ENCODE data around the gene LRBA. TPM values are rescaled to one million over a fixed set of nuclear protein-coding genes. Genes with fewer than 3 reads are reported as not detected.
"Not testable (repeated sequence)": the region's sequence is repeated elsewhere in the genome, so short reads cannot be mapped to it uniquely, and the experiment has no call there.

The LRBA gene
- total and polyA plus RNA-seq, 2 donors = 18.4 to 38.6 TPM

DNA sequence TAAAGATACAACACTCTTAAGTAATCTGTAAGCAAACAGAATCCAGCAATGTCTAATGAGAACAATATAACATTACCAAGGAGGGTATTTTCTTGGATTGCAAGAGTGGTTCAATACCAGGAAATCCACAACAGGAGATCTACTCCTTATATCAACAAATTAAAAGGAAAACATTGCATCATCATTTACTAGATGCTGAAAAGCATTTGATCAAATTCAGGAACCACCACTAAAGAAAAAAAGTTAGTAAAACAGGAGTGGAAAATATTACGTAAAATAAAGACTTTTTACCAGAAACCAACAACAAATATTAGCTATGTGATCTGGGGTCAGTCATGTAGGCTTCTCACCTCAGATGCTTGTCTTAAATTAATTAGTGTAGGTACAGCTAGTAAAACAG, 499.9 kb downstream of the LRBA start:
- Histone ChIP-seq H3K27me3 (ENCODE audit: control insufficient read depth in 2 of 2, insufficient read depth in 1 of 2, low read length in 1 of 2) (no peaks in the 10 kb centered on the region), H3K36me3 (ENCODE audit: control insufficient read depth in 2 of 2, insufficient read depth in 2 of 2, low read length in 1 of 2) (no peaks in the 10 kb centered on the region), H3K27ac (ENCODE audit: low read depth in 1 of 2, low read length in 1 of 2) (no peak overlapping the region), H3K9me3 (ENCODE audit: control insufficient read depth in 2 of 2, insufficient read depth in 1 of 2, low read length in 1 of 2) (no peaks in the 10 kb centered on the region), H3K4me1 (ENCODE audit: control insufficient read depth in 2 of 2, insufficient read depth in 2 of 2, low read length in 2 of 2) (no peaks in the 10 kb centered on the region), H3K4me3 (ENCODE audit: low read length in 2 of 2) (no peak overlapping the region)
- WGBS = 96% methylated on average over 1 of the region's 1 CpG
- no peak for DNase-seq (ENCODE audit: low read depth in 6 of 9, low spot score in 9 of 9)

DNA sequence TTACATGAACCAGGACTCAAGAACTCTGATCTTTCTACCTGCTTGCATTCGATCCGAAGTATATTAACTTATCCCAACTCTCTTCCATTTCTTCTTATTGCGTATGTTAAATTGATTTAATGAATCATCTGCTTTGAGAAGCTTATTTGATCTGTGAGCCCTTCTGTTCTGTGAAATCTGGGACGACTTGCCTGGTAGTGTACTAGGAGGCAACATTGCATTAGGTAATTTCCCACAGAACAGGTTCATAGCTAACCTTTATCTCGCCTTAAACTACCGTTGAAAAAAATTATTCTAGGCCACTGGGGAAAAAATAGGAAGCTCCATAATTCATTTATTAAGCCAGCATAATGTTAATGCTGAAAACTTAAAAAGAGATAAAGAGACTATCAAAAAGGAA, 500.4 kb downstream of the LRBA start:
- Histone ChIP-seq H3K27ac (ENCODE audit: low read depth in 1 of 2, low read length in 1 of 2) (no peak overlapping the region), H3K4me1 (ENCODE audit: control insufficient read depth in 2 of 2, insufficient read depth in 2 of 2, low read length in 2 of 2) (no peaks in the 10 kb centered on the region), H3K4me3 (ENCODE audit: low read length in 2 of 2) (no peak overlapping the region), H3K27me3 (ENCODE audit: control insufficient read depth in 2 of 2, insufficient read depth in 1 of 2, low read length in 1 of 2) (no peaks in the 10 kb centered on the region), H3K36me3 (ENCODE audit: control insufficient read depth in 2 of 2, insufficient read depth in 2 of 2, low read length in 1 of 2) (no peaks in the 10 kb centered on the region), H3K9me3 (ENCODE audit: control insufficient read depth in 2 of 2, insufficient read depth in 1 of 2, low read length in 1 of 2) (no peaks in the 10 kb centered on the region)
- no peak for DNase-seq (ENCODE audit: low read depth in 6 of 9, low spot score in 9 of 9)
- 98% methylated on average over 6 of the region's 6 CpGs for WGBS

DNA sequence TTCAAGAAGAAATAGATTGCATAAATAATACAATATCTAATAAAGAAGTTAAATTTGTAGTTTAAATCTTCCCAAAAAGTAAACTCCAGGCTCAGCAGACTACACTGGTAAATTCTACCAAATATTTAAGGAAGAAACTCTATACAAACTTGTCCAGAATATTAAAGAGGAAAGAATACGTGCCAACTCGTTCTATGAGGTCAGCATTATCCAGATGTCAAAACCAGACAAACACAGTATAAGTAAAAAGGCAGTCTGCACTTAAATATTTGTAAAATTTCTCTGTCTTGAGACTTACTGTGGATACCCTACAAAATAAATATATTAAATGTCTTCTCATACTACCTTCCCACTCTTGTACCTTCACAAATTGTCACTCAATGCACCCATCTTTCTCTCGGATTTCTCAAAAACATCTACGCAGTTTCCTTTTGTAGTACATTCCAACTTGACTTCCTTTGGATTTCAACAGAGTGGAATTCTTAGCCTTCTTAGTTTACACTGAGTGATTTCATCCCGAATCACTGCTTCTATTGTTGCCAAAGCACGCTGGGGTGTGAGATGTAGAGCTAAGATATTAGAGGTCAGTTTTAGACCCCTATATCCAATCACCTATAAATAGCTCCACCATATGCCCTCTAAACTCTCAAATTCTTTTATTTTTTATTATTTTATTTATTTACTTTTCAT, 504.8 kb downstream of the LRBA start:
- Histone ChIP-seq H3K27ac (ENCODE audit: low read depth in 1 of 2, low read length in 1 of 2) (no peak overlapping the region), H3K27me3 (ENCODE audit: control insufficient read depth in 2 of 2, insufficient read depth in 1 of 2, low read length in 1 of 2) (no peaks in the 10 kb centered on the region), H3K36me3 (ENCODE audit: control insufficient read depth in 2 of 2, insufficient read depth in 2 of 2, low read length in 1 of 2) (no peaks in the 10 kb centered on the region), H3K4me3 (ENCODE audit: low read length in 2 of 2) (no peak overlapping the region), H3K4me1 (ENCODE audit: control insufficient read depth in 2 of 2, insufficient read depth in 2 of 2, low read length in 2 of 2) (no peaks in the 10 kb centered on the region), H3K9me3 (ENCODE audit: control insufficient read depth in 2 of 2, insufficient read depth in 1 of 2, low read length in 1 of 2) (no peaks in the 10 kb centered on the region)
- no peak for DNase-seq (ENCODE audit: low read depth in 6 of 9, low spot score in 9 of 9)
- 95% methylated on average over 6 of the region's 6 CpGs for WGBS

DNA sequence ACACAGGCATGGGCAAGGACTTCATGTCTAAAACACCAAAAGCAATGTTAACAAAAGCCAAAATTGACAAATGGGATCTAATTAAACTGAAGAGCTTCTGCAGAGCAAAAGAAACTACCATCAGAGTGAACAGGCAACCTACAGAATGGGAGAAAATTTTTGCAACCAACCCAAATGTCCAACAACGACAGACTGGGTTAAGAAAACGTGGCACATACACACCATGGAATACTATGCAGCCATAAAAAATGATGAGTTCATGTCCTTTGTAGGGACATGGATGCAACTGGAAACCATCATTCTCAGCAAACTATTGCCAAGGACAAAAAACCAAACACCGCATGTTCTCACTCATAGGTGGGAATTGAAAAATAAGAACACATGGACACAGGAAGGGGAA, 507.4 kb downstream of the LRBA start:
- H3K27me3 ChIP-seq (ENCODE audit: control insufficient read depth in 2 of 2, insufficient read depth in 1 of 2, low read length in 1 of 2); H3K4me1 ChIP-seq (ENCODE audit: control insufficient read depth in 2 of 2, insufficient read depth in 2 of 2, low read length in 2 of 2); H3K27ac ChIP-seq (ENCODE audit: low read depth in 1 of 2, low read length in 1 of 2); H3K9me3 ChIP-seq (ENCODE audit: control insufficient read depth in 2 of 2, insufficient read depth in 1 of 2, low read length in 1 of 2); H3K36me3 ChIP-seq (ENCODE audit: control insufficient read depth in 2 of 2, insufficient read depth in 2 of 2, low read length in 1 of 2); DNase-seq (ENCODE audit: low read depth in 6 of 9, low spot score in 9 of 9); H3K4me3 ChIP-seq (ENCODE audit: low read length in 2 of 2): not testable (repeated sequence)
- 98% methylated on average over 3 of the region's 3 CpGs for WGBS

DNA sequence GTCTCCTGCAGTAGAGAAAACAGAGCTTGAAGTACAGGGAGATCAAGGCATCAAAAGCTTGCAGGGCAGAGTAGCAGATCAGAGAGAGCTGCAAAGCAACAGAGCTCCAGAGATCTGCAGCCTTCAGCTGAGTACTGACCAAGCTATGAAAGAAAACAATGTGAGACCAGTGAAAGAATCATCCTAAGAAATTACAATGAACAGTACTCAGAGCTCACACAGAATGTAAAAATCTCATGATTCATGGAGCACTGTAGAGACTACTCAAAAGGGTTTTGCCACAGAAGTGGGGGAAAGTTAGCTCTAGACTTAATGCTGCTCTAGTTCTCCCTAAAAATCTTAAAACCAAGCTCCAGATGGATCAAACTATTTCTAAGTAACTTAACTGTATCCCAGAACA, 513.1 kb downstream of the LRBA start:
- no peak for DNase-seq (ENCODE audit: low read depth in 6 of 9, low spot score in 9 of 9)

DNA sequence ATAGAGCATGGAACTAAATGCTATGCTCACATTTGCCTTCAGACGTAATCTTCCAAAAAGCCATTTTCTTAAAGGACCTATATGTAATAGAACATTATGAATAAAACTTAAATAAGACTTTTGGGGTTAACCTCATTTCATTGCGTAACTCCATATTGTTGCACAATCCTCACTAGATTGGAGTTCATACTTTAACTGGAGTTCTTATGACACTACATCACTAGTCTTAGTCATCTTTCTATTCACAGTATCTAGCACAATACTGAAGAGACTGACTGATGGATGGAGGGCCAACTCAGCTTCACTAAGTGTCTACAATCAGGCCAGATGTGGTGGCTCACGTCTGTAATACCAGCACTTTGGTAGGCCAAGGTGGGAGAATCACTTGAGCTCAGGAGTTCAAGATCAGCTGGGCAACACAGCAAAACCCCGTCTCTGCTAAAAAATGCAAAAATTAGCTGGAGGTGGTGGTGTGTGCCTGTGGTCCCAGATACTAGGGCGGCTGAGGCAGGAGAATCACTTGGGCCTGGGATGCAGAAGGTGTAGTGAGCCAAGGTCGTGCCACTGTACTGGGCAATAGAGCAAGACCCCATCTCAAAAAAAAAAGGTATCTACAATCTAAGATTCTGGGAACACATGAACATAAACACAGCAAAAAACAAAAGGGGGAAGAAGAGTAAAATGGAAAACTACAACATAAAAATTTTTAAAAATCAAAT, 513.9 kb downstream of the LRBA start:
- Histone ChIP-seq H3K4me3 (ENCODE audit: low read length in 2 of 2) (no peak overlapping the region), H3K36me3 (ENCODE audit: control insufficient read depth in 2 of 2, insufficient read depth in 2 of 2, low read length in 1 of 2) (no peaks in the 10 kb centered on the region), H3K9me3 (ENCODE audit: control insufficient read depth in 2 of 2, insufficient read depth in 1 of 2, low read length in 1 of 2) (peaks cover 0 to 7% of the 10 kb centered on the region in 2 donors), H3K27me3 (ENCODE audit: control insufficient read depth in 2 of 2, insufficient read depth in 1 of 2, low read length in 1 of 2) (no peaks in the 10 kb centered on the region), H3K27ac (ENCODE audit: low read depth in 1 of 2, low read length in 1 of 2) (no peak overlapping the region), H3K4me1 (ENCODE audit: control insufficient read depth in 2 of 2, insufficient read depth in 2 of 2, low read length in 2 of 2) (no peaks in the 10 kb centered on the region)
- DNase-seq (ENCODE audit: low read depth in 6 of 9, low spot score in 9 of 9) = no peak
- WGBS = 98% methylated on average over 6 of the region's 6 CpGs

More for the DNA sequence above, 513.1 kb downstream of the LRBA start:
- no peaks in the 10 kb centered on the region for H3K27me3 ChIP-seq (ENCODE audit: control insufficient read depth in 2 of 2, insufficient read depth in 1 of 2, low read length in 1 of 2)
- H3K4me1 ChIP-seq (ENCODE audit: control insufficient read depth in 2 of 2, insufficient read depth in 2 of 2, low read length in 2 of 2) = no peaks in the 10 kb centered on the region
- H3K4me3 ChIP-seq (ENCODE audit: low read length in 2 of 2) = no peak overlapping the region
- H3K36me3 ChIP-seq (ENCODE audit: control insufficient read depth in 2 of 2, insufficient read depth in 2 of 2, low read length in 1 of 2) = no peaks in the 10 kb centered on the region
- peaks cover 0 to 7% of the 10 kb centered on the region in 2 donors for H3K9me3 ChIP-seq (ENCODE audit: control insufficient read depth in 2 of 2, insufficient read depth in 1 of 2, low read length in 1 of 2)
- no peak overlapping the region for H3K27ac ChIP-seq (ENCODE audit: low read depth in 1 of 2, low read length in 1 of 2)

DNA sequence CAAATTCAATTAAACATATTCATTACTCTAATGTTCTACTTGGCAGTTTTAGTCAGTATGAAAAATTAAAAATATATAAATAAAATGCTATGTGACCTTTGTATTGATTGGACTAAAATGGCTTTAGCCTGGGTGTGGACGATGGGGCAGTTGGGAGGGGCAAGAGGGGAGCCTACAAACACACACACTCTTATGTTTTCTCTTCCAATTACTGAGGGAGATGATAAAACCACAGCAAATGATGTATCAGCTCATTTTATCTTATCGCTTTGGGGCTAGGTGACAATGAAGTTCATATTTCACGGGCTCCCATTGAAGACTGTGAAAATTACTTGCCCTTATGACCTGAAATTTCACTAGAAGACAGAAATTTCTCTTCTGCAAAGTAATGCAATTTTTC, 517.5 kb downstream of the LRBA start:
- Histone ChIP-seq H3K9me3 (ENCODE audit: control insufficient read depth in 2 of 2, insufficient read depth in 1 of 2, low read length in 1 of 2) (no peaks in the 10 kb centered on the region), H3K4me3 (ENCODE audit: low read length in 2 of 2) (no peak overlapping the region), H3K36me3 (ENCODE audit: control insufficient read depth in 2 of 2, insufficient read depth in 2 of 2, low read length in 1 of 2) (no peaks in the 10 kb centered on the region), H3K27me3 (ENCODE audit: control insufficient read depth in 2 of 2, insufficient read depth in 1 of 2, low read length in 1 of 2) (no peaks in the 10 kb centered on the region), H3K27ac (ENCODE audit: low read depth in 1 of 2, low read length in 1 of 2) (no peak overlapping the region), H3K4me1 (ENCODE audit: control insufficient read depth in 2 of 2, insufficient read depth in 2 of 2, low read length in 2 of 2) (no peaks in the 10 kb centered on the region)
- 98% methylated on average over 3 of the region's 3 CpGs for WGBS
- DNase-seq (ENCODE audit: low read depth in 6 of 9, low spot score in 9 of 9) = no peak

DNA sequence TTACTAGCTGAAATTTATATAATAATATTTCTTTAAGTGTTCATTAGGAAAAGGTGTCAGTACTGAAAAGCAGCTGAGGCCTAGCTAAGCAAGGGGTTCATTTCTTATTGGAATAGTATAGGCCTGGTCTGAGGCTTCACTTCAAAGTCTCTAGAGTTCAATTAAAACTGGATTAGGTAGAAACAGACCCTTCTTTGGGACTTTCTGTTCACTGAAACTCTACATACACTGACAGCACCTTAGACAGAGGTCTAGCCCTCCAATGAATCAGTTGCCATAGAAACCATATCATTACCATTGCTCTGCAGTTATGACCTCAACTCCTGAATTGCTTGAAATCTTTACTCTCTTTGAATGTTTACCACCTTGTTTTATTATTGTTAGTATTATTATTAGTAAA, 519.5 kb downstream of the LRBA start:
- Histone ChIP-seq H3K36me3 (ENCODE audit: control insufficient read depth in 2 of 2, insufficient read depth in 2 of 2, low read length in 1 of 2) (no peaks in the 10 kb centered on the region), H3K9me3 (ENCODE audit: control insufficient read depth in 2 of 2, insufficient read depth in 1 of 2, low read length in 1 of 2) (no peaks in the 10 kb centered on the region), H3K27ac (ENCODE audit: low read depth in 1 of 2, low read length in 1 of 2) (no peak overlapping the region), H3K4me1 (ENCODE audit: control insufficient read depth in 2 of 2, insufficient read depth in 2 of 2, low read length in 2 of 2) (no peaks in the 10 kb centered on the region), H3K4me3 (ENCODE audit: low read length in 2 of 2) (no peak overlapping the region), H3K27me3 (ENCODE audit: control insufficient read depth in 2 of 2, insufficient read depth in 1 of 2, low read length in 1 of 2) (no peaks in the 10 kb centered on the region)
- DNase-seq (ENCODE audit: low read depth in 6 of 9, low spot score in 9 of 9) = no peak

DNA sequence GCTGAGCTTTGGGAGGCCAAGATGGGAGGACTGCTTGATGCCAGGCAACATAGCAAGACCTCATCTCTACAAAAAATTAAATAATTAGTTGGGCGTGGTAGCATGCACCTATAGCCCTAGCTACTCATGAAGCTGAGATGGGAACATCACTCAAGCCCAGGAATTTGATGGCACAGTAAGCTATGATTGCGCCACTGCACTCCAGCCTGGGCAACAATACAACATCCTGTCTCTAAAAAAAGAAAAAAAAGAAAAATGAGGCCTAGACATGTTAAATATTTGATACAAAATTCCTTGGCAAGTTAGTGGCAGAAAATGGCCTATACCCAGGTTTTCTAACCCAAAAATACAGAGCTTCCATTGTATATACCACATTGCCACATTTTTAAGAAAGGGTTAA, 521.2 kb downstream of the LRBA start:
- H3K27me3 ChIP-seq (ENCODE audit: control insufficient read depth in 2 of 2, insufficient read depth in 1 of 2, low read length in 1 of 2) = no peaks in the 10 kb centered on the region
- DNase-seq (ENCODE audit: low read depth in 6 of 9, low spot score in 9 of 9) = no peak
- WGBS = 96% methylated on average over 2 of the region's 2 CpGs
- H3K9me3 ChIP-seq (ENCODE audit: control insufficient read depth in 2 of 2, insufficient read depth in 1 of 2, low read length in 1 of 2) = no peaks in the 10 kb centered on the region
- H3K4me1 ChIP-seq (ENCODE audit: control insufficient read depth in 2 of 2, insufficient read depth in 2 of 2, low read length in 2 of 2) = no peaks in the 10 kb centered on the region
- H3K27ac ChIP-seq (ENCODE audit: low read depth in 1 of 2, low read length in 1 of 2) = no peak overlapping the region
- H3K4me3 ChIP-seq (ENCODE audit: low read length in 2 of 2) = no peak overlapping the region
- H3K36me3 ChIP-seq (ENCODE audit: control insufficient read depth in 2 of 2, insufficient read depth in 2 of 2, low read length in 1 of 2) = no peaks in the 10 kb centered on the region
